ENCODE data around the gene USP26.
"Not testable (repeated sequence)": the region's sequence is repeated elsewhere in the genome, so short reads cannot be mapped to it uniquely, and the experiment has no call there.

USP26 gene

GRCh38 chrX:133033010-133033409 is 63.9 kb downstream of the USP26 start:
- no peak for FAIRE-seq

- no peak for FAIRE-seq
These were observed 78.7 kb downstream of the USP26 start for GRCh38 chrX:133018229-133018628.

- FAIRE-seq, result no peak
These were observed 89.5 kb downstream of the USP26 start for GRCh38 chrX:133007458-133007857.

GRCh38 chrX:133005616-133006015 is 91.3 kb downstream of the USP26 start:
- FAIRE-seq, result no peak

- FAIRE-seq, result no peak
These were observed 91.9 kb downstream of the USP26 start for GRCh38 chrX:133005042-133005441.

- no peak for FAIRE-seq
These were observed 97.7 kb downstream of the USP26 start for GRCh38 chrX:132999209-132999608.

- FAIRE-seq, result no peak
These were observed 106.1 kb downstream of the USP26 start for GRCh38 chrX:132990835-132991234.

- no peak for FAIRE-seq
These were observed 110.4 kb downstream of the USP26 start for GRCh38 chrX:132986556-132986955.

GRCh38 chrX:132984058-132984650 is 112.8 kb downstream of the USP26 start:
- no peak for FAIRE-seq

- no peak for FAIRE-seq
These were observed 113.4 kb downstream of the USP26 start for GRCh38 chrX:132983496-132983895.

GRCh38 chrX:132980035-132980434 is 116.9 kb downstream of the USP26 start:
- FAIRE-seq, result not testable (repeated sequence)
